Measurements from ENCODE around the gene CEP83. TPM values are rescaled to one million over a fixed set of nuclear protein-coding genes. Genes with fewer than 3 reads are reported as not detected.
A peak's percentile ranks its signal among the peaks of the same experiment; 100 is the strongest.
"Not testable (repeated sequence)": the region's sequence is repeated elsewhere in the genome, so short reads cannot be mapped to it uniquely, and the experiment has no call there.

CEP83 gene
- polyA plus RNA-seq, 4 donors, result 25.8 to 33.2 (median 30.5) TPM

DNA sequence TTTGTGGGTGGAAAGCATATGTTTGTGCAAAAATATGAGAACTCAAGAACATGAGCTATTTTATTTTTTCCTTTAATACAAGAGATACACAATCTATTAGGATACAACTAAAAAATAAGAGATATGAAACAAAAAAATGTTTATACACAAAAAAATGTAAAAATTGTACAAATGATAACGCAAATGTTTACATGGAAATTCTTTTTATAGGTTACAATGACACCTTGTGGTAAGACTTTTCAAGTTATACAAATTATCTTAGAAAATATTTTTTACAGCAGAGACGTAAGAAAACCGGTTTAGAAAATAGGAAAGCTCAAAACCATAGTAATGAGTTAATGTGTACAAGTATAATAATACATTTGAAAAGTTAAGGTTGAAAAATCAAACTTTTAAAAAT is 25.5 kb downstream of the CEP83 start:
- peak in 2 of 4 donors; percentile 3 to 14 for DNase-seq (ENCODE audit: low read depth in 4 of 4, low spot score in 3 of 4)

DNA sequence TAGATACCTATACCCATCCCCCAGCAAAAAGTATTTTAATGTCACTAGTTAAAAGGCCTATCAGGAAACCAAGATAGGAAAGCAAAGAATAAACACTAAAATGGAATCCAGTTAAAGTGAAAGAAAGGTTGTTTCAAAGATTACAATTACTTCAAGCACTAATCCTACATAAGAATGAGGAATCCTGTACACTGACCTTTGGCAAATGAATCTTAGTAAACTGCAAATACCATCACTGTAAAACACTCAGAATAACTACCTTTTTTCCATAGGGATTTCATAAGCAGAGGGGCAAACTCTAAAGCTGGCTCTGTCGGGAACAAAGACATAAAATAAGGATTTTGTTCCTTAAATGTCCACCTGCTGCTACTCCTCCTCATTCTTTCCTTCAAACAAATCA is 25.9 kb downstream of the CEP83 start:
- DNase-seq (ENCODE audit: low read depth in 4 of 4, low spot score in 3 of 4), result peak in 1 of 4 donors; percentile 15

DNA sequence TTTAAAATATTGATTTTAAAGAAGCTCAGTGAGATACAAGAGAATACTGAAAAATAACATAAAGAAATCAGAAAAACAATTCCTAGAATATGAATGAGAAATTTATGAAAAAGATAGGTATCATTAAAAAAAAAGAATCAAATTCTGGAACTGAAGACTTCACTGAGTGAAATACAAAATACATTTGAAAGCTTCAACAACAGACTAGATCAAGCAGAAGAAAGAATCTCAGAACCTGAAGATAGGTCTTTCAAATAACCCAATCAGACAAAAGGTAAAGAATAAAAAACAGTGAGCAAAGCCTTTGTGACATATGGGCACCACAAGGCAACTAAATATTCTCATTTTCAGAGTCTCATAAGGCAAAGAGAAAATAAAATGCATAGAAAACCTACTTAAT is 29.4 kb downstream of the CEP83 start:
- DNase-seq (ENCODE audit: low read depth in 4 of 4, low spot score in 3 of 4), result no peak

DNA sequence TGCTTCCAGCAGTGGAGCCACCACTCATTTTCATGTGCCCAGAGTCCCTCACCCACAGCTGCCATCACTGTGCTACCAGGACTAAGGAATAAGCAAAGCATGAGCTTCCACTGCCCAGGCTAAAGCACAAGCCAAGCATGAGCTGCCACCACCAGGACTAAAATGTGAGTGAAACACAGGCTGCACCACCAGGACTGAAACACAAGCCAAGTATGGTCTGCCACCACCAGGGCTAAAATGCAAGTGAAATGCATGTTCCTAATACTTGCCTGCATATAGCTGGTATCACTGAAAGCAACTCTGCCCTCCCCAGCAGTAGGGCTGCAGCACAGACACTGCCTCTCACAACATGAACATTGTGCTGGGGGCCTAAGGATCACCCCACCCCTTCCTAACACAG is 30.0 kb downstream of the CEP83 start:
- no peak for DNase-seq (ENCODE audit: low read depth in 4 of 4, low spot score in 3 of 4)

DNA sequence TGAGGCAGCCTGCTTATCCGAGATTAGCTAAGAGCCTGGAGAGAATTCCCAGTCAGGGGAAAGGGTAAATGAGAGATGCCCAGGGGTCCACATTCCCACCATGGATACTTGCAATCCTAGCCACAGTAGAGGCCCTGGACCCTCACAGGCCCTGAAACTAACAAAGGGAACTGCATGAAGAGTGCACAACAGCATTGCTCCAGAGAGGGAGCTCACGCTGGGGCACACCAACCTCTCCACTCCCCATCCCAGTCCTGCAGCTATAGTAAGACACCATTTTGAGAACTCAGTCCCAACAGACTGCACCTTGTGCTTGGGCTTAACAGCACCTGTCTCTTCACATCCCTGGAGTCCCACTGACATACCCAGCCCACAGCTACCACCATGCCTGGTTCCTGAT is 30.5 kb downstream of the CEP83 start:
- DNase-seq (ENCODE audit: low read depth in 4 of 4, low spot score in 3 of 4), result no peak

DNA sequence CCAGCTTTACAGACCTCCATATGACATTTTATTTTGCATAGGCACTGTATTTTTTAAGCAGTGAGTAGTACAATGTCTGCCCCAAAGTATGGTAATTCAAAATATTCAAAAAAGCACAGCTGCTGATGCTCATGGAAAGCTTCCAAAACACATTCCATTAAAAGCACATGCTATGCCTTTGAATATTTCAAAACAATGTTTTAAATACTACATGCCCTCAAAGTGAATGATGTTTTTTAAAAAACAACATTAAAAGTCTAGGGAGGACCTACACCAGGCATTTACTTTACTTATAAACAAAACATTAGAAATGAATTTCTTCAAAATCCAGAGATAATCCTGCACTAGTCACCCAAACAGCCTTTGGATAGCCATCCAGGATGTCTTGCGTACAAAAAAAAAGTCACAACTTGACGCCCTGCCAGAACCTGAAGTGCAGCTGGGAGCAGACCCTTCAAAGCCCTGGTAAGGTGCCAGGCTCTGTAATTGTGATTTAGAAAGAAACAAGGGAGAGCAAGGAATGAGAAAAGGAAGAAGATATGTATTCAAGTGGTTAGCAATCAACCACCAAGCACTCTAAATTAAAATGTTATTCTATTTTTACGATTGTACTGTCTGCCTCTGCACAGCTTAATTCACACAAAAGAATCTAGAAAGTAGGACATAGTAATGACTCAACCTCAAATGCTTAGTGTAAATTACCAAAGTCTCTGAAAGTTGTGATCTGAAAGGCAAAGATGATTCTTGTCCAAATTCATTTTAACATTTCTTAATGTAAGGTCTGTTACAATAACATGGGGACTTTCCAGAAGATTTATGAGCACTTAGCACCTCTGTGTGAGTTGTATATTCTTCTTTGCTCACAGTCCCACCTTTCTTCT is 31.9 kb downstream of the CEP83 start:
- DNase-seq (ENCODE audit: low read depth in 4 of 4, low spot score in 3 of 4), result peak in 2 of 4 donors; percentile 34 to 38

DNA sequence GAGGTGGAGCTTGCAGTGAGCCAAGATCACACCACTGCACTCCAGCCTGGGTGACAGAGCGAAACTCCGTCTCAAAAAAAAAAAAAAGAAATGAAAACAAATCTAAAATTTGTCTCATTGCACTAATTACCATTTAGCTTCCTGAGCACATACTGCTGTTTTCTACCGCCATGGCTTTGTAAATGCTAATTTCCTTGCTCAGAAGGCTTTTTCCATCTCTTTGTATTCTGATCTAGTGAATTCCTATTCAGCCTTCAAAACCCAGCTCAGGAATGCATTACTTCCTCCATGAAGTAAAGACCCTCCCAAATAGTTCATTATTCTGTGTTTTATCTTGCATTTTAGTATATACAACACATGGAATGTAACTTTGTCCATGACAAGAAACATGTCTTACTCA is 33.6 kb downstream of the CEP83 start:
- no peak for DNase-seq (ENCODE audit: low read depth in 4 of 4, low spot score in 3 of 4)

DNA sequence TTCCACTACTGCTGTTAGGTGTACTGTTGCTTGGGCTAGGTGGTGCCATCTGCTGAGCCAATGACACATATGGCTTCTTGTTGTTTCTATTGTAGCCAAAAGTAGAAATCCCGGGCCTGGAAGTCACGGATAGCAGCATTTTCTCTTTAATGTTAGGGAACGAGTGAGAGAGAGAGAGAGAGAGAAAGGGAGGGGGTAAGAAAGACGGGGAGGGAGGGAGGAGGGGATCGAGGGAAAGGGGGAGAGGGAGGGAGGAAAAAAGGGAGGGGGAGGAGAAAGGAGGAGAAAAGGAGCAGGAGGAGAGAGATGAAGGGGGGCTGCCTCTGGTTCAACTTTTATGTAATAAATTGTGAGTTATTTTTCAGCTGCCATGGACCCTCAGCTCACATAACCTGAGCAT is 34.8 kb downstream of the CEP83 start:
- DNase-seq (ENCODE audit: low read depth in 4 of 4, low spot score in 3 of 4), result not testable (repeated sequence)

DNA sequence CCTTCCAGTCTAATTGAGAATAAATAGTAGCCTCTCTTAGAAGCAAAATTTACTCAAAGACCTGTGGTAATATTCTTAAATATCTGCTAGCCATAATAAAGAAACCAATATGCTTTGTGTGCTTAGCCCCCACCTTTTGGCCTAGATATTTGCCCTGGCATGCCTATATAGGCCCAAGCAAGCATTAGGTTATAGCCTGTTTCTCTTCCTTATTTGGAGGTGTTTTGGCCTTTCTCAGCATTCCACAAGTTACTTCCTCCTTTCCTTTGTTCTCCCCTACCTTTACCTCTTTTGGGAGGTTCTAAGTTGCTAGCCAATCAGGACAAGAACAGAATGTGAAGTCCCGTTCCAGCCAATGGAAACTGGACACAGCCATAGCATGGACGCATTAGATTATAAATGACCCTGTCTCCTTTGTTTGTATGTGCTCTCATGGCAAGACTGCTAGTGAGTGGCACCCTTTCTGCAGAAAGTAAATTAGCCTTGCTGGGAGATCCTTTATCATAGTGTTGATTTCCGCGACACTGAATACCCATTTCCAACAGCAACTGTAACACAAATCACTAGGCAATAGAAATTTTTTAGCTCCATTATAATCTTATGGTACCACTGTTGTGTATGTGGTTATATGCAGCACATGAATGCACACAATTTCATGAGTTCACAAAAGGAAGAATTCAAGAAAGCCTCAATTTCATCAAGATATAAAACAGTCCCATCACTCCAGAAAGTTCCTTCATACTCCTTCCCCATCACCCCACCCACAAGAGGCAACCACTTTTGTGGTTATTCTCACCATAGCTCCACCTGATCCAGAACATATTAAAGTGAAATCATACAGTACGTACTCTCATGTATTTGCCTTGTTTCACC is 37.6 kb downstream of the CEP83 start:
- DNase-seq (ENCODE audit: low read depth in 4 of 4, low spot score in 3 of 4), result no peak

DNA sequence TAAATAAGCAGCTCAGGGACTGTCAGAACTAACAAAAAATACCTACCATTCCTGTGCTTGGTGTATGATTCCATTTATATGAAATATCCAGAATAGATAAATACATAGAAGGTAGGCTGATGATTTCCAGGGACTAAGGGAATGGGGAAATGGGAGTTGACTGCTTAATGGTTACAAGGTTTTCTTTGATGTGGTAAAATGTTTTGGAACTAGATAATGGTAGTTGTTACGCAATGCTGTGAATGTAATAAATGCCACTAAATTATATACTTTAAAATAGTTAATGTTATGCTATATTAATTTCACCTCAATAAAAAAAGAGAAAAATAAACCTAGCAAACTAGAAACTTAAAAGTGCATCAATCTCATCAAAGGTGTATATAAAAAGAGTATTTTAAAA is 41.1 kb downstream of the CEP83 start:
- no peak for DNase-seq (ENCODE audit: low read depth in 4 of 4, low spot score in 3 of 4)

DNA sequence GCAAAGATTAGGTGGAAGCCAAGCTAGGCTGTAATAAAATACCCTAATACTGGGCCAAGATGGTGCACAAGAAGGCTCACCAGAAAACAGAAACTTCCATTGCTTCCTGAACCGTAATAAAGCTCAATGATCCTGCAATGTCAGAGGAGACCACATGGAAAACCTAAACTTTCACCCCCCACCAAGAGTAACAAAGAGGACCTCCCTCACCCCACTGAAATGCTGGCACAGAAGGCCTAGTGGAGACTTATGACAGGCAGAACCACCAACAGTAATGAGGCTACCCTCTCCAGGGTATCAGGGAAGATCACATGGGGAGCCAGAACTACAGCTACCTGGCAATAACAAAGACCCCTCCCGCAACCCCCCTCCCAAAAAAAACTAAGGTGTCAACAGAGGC is 43.1 kb downstream of the CEP83 start:
- DNase-seq (ENCODE audit: low read depth in 4 of 4, low spot score in 3 of 4), result no peak

DNA sequence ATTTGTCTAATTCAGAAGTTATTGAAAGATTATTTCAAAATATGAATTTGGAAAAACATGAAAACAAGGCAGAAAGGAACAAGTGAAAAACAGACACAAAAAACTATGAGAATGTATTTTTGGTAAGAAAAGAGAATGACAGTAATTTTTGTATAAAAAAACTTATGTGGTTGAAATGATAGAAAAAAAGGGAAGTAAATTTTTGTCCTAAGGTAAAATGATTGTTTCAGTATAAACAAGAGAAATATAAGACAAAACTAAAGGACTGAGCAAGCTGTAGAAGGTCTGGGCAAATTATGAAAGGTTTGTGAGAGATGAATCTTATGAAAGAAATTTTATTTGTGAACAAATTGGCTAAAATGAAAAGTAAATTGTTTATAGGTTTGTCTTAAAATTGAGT is 44.6 kb downstream of the CEP83 start:
- no peak for DNase-seq (ENCODE audit: low read depth in 4 of 4, low spot score in 3 of 4)

DNA sequence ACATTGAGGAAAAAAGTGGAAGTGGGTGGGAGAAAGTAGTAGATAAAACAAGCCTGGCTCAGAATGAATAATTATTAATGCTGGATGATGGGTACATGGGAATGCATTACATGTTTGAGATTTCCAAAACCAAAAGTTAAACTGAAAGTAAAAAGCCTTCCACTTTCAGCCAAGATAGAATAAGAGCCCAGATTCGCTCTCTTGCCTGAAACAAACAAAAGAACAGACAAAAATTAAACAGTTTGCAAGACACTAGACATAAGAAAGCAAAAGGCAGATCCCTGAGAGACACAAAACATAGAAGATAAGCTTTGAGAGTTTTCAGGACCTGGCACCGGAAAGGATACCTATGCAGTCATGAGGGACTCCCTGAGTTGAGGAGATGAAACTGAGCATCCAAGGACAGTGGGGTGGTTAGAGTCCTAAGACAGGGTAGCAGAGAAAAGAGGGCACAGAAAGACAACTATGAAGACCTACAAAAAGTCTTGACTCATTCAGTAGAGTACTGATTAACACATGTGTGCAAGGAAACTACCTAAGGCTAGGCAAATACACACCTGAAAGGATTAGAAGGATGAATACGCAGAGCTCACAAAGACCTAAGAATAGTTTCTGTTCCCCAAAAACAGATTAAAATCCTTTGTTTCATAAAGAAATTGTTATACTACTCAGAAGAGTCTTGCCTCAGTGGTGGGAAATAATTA is 54.1 kb downstream of the CEP83 start:
- no peak for DNase-seq (ENCODE audit: low read depth in 4 of 4, low spot score in 3 of 4)

DNA sequence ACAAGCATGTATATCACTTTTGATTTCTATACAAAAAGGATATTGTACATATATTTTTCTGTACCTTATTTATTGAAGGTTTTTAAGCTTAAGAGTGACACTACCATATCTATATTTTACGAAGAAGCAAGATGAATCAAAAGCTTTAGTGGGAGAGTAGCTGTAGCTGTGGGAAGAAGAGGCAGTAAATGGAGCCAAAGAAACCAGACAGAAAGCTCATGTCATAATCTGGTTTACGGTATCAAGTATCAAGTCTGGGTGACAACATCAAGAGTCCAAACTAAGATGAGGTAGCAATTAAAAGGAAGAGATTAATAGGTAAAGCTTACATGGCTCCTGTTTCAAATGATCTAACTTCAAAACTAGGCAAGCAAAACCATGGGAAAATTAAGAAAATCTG is 54.8 kb downstream of the CEP83 start:
- no peak for DNase-seq (ENCODE audit: low read depth in 4 of 4, low spot score in 3 of 4)

DNA sequence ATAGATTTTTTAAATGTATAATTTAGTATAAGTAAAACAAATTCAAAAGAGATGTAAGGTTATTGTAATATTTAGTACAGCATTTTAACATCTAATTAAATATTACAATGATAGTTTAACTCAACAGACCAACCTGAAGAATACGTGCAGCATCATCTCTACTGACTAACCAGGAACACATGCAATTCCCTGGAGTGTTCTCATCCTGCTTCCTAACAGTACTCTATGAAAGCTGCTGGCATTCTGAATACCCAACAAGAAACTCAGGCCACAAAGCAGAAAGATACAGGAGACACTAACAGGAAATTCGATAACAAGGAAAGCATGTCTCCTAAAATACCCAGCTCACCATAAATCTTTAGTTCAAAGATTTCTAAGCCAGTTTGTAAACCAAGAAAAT is 58.3 kb downstream of the CEP83 start:
- DNase-seq (ENCODE audit: low read depth in 4 of 4, low spot score in 3 of 4), result no peak

DNA sequence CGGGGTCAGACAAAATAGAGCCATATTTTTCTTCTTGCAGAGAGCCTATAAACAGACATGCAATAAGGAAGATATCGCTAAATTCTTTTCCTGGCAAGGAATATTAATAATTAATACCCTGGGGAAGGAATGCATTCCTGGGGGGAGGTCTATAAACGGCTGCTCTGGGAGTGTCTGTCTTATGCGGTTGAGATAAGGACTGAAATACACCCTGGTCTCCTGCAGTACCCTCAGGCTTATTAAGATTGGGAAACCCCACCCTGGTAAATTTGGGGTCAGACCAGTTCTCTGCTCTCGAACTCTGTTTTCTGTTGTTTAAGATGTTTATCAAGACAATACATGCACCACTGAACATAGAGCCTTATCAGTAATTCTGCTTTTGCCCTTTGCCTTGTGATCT is 61.0 kb downstream of the CEP83 start:
- not testable (repeated sequence) for DNase-seq (ENCODE audit: low read depth in 4 of 4, low spot score in 3 of 4)

DNA sequence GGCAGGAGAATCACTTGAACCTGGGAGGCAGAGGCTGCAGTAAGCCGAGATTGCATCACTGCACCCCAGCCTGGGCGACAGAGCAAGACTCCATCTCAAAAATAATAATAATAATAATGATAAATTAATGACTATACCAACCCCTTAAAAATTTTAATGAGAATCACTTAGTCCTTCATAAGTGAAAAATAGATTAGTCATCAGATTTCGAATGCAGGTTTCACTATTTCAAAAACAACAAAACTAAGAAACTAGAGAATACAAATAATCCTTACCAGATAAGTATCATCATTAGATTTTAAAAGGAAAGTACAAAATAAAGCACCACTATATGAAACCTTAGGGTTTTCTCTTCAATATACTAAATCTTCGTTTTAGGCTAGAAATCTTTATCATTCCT is 62.3 kb downstream of the CEP83 start:
- no peak for DNase-seq (ENCODE audit: low read depth in 4 of 4, low spot score in 3 of 4)

DNA sequence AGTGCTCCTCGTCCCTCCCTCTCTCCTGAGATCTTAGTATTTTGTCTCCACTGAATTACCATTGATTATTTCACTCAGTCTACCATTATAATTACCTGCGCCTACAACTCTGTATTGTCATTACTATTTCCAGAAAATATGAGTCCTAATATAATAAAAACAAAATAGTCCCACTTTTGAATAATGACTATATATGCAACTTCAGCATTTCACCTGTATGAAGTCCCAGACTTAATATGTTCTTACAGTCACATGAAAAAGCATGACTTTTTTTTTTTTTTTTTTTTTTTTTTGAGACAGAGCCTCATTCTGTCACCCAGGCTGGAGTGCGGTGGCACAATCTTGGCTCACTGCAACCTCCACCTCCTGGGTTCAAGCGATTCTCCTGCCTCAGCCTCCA is 63.7 kb downstream of the CEP83 start:
- not testable (repeated sequence) for DNase-seq (ENCODE audit: low read depth in 4 of 4, low spot score in 3 of 4)

DNA sequence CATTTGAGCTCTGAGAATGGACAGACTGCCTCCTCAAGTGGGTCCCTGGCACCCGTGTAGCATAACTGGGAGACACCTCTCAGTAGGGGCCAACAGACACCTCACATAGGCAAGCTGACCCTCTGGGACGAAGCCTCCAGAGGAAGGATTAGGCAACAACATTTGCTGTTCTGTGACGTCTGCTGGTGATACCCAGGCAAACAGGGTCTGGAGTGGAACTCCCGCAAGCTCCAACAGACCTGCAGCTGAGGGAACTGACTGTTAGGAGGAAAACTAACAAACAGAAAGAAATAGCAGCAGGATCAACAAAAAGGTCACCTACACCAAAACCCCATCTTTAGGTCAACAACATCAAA is 69.6 kb downstream of the CEP83 start:
- DNase-seq (ENCODE audit: low read depth in 4 of 4, low spot score in 3 of 4), result no peak

DNA sequence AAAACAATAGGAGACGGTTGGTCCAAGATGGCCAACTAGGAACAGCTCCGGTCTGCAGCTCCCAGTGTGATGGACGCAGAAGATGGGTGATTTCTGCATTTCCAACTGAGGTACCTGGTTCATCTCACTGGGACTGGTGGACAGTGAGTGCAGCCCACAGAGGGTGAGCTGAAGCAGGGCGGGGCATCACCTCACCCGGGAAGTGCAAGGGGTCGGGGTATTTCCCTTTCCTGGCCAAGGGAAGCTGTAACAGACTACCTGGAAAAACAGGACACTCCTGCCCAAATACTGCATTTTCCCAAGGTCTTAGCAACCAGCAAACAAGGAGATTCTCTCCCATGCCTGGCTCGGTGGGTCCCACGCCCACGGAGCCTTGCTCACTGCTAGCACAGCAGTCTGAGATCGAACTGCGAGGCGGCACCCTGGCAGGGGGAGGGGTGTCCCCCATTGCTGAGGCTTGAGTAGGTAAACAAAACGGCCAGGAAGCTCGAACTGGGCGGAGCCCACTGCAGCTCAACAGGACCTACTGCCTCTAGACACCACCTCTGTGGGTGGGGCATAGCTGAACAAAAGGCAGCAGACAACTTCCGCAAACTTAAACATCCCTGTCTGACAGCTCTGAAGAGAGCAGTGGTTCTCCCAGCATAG is 70.1 kb downstream of the CEP83 start:
- DNase-seq (ENCODE audit: low read depth in 4 of 4, low spot score in 3 of 4), result not testable (repeated sequence)

DNA sequence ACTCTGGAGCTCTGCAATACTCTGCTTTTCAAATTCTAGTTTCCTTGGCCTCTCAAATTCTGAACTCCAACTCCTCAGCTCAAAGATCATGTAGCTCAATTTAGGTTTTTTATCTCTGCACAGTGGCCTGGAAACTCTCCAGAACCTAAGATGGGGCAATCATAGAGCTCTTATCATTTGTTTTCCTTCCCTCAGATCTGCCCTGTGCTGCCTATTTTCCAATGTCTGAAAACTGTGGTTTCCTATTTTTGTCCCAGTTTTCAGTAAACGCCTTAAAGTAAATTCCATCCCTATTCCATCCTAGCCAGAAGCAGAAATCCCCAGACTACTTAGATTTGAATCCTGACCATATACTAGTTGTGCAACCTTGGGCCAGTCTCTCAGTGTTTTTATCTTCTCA is 73.2 kb downstream of the CEP83 start:
- no peak for DNase-seq (ENCODE audit: low read depth in 4 of 4, low spot score in 3 of 4)

Measured in right renal pelvis (tissue), 4 donors.